ENCODE data around the gene FOXM1.

The FOXM1 gene

DNA sequence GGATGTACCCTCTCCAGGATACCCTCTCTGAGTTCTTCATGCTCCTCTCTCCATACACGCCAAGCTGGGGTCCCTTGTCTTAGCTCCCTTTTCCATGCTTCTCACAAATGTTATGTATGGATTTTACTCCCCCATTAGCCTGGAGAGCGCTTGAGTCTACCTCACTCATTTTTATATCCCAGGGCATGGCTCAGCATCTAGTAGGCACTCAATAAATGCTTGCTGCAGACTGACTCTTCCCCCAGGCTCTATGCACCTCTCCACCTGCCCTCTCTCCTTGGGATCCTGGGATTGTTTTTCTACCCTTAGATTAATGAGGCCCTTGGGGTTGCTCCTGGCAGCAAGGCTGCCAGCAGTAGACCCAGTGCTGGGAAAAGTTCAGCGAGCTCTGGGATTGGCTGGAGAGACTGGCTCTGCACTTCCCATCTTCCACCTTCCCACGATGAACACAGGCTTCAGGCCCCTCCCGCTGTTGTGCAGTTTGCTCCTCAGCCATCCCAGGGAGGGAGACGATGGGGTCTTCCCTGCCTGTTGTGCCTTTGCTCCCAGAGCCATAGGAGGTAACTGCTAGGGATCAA lies 44.3 kb downstream of the FOXM1 start:
- Histone ChIP-seq H3K36me3 (ENCODE audit: control insufficient read depth, low read length) (peaks cover 11% of the 10 kb centered on the region), H3K9me2 (replicated peaks; ENCODE audit: control insufficient read depth, low read length) (no peaks in the 10 kb centered on the region), H4K20me1 (ENCODE audit: control insufficient read depth, insufficient read depth, low read depth, low read length) (no peaks in the 10 kb centered on the region), H3K79me2 (ENCODE audit: control insufficient read depth, low read length) (no peaks in the 10 kb centered on the region), H3K4me1 (ENCODE audit: control insufficient read depth, low read length) (no peaks in the 10 kb centered on the region), H3F3A (ENCODE audit: control insufficient read depth, insufficient read depth) (no peaks in the 10 kb centered on the region), H3K9me3 (ENCODE audit: control insufficient read depth, insufficient read depth, low read length) (no peaks in the 10 kb centered on the region), H3K4me2 (ENCODE audit: low read length) (no peak overlapping the region), H3K27ac (ENCODE audit: low read depth, low read length) (no peak overlapping the region), H3K27me3 (ENCODE audit: control insufficient read depth, low read length) (no peaks in the 10 kb centered on the region), H3K4me3 (ENCODE audit: low read length) (no peak overlapping the region)
- no peak for TF ChIP-seq EZH2phosphoT487 (IDR thresholded peaks at IDR 0.05; ENCODE audit: borderline replicate concordance, low read length)
- TF ChIP-seq, protein P1, sequence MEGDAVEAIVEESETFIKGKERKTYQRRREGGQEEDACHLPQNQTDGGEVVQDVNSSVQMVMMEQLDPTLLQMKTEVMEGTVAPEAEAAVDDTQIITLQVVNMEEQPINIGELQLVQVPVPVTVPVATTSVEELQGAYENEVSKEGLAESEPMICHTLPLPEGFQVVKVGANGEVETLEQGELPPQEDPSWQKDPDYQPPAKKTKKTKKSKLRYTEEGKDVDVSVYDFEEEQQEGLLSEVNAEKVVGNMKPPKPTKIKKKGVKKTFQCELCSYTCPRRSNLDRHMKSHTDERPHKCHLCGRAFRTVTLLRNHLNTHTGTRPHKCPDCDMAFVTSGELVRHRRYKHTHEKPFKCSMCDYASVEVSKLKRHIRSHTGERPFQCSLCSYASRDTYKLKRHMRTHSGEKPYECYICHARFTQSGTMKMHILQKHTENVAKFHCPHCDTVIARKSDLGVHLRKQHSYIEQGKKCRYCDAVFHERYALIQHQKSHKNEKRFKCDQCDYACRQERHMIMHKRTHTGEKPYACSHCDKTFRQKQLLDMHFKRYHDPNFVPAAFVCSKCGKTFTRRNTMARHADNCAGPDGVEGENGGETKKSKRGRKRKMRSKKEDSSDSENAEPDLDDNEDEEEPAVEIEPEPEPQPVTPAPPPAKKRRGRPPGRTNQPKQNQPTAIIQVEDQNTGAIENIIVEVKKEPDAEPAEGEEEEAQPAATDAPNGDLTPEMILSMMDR (IDR thresholded peaks at IDR 0.05; ENCODE audit: low read depth, low read length, poor library complexity, severe bottlenecking): no peak

DNA sequence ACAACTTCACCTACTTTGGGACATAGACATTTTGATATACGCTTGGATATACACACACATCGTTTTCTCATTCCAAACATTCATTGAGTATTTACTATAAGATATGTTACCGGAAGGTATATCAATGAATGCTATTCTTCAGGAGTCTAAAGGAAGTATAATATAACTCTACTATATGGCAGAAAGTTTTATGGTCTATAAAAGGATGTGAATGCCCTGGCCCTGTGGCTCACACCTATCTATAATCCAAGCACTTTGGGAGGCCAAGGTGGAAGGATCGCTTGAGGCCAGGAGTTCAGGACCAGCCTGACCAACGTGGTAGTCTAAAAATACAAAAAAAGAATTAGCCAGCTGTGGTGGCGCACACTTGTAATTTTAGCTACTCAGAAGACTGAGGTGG lies 47.7 kb downstream of the FOXM1 start:
- Histone ChIP-seq H3K9me2 (replicated peaks; ENCODE audit: control insufficient read depth, low read length) (no peaks in the 10 kb centered on the region), H3K27me3 (ENCODE audit: control insufficient read depth, low read length) (no peaks in the 10 kb centered on the region), H3K4me3 (ENCODE audit: low read length) (no peak overlapping the region), H3K4me2 (ENCODE audit: low read length) (no peak overlapping the region), H3F3A (ENCODE audit: control insufficient read depth, insufficient read depth) (no peaks in the 10 kb centered on the region), H3K27ac (ENCODE audit: low read depth, low read length) (no peak overlapping the region), H3K79me2 (ENCODE audit: control insufficient read depth, low read length) (no peaks in the 10 kb centered on the region), H3K9me3 (ENCODE audit: control insufficient read depth, insufficient read depth, low read length) (no peaks in the 10 kb centered on the region), H4K20me1 (ENCODE audit: control insufficient read depth, insufficient read depth, low read depth, low read length) (no peaks in the 10 kb centered on the region), H3K4me1 (ENCODE audit: control insufficient read depth, low read length) (no peaks in the 10 kb centered on the region), H3K36me3 (ENCODE audit: control insufficient read depth, low read length) (peaks cover 44% of the 10 kb centered on the region)
- TF ChIP-seq, protein P1 (IDR thresholded peaks at IDR 0.05; ENCODE audit: low read depth, low read length, poor library complexity, severe bottlenecking): no peak
- TF ChIP-seq EZH2phosphoT487 (IDR thresholded peaks at IDR 0.05; ENCODE audit: borderline replicate concordance, low read length): no peak

GRCh38 chr12:2826721-2827515 lies 50.1 kb downstream of the FOXM1 start:
- no peaks in the 10 kb centered on the region for H3K79me2 ChIP-seq (ENCODE audit: control insufficient read depth, low read length)
- H3K9me3 ChIP-seq (ENCODE audit: control insufficient read depth, insufficient read depth, low read length): no peaks in the 10 kb centered on the region
- TF ChIP-seq EZH2phosphoT487 (IDR thresholded peaks at IDR 0.05; ENCODE audit: borderline replicate concordance, low read length): no peak
- TF ChIP-seq, protein P1 (IDR thresholded peaks at IDR 0.05; ENCODE audit: low read depth, low read length, poor library complexity, severe bottlenecking): no peak
- H3K4me1 ChIP-seq (ENCODE audit: control insufficient read depth, low read length): no peaks in the 10 kb centered on the region
- H3K4me3 ChIP-seq (ENCODE audit: low read length): no peak overlapping the region
- H3K27me3 ChIP-seq (ENCODE audit: control insufficient read depth, low read length): no peaks in the 10 kb centered on the region
- no peak overlapping the region for H3K27ac ChIP-seq (ENCODE audit: low read depth, low read length)
- H3K9me2 ChIP-seq (replicated peaks; ENCODE audit: control insufficient read depth, low read length): no peaks in the 10 kb centered on the region
- H4K20me1 ChIP-seq (ENCODE audit: control insufficient read depth, insufficient read depth, low read depth, low read length): no peaks in the 10 kb centered on the region
- no peak overlapping the region for H3K4me2 ChIP-seq (ENCODE audit: low read length)
- no peaks in the 10 kb centered on the region for H3F3A ChIP-seq (ENCODE audit: control insufficient read depth, insufficient read depth)
- peaks cover 68% of the 10 kb centered on the region for H3K36me3 ChIP-seq (ENCODE audit: control insufficient read depth, low read length)
